GM12892 (cell line): ENCODE measurements around the gene TJP1.

Source experiments
- POLR2A ChIP-seq: IDR thresholded peaks from 2 replicates; pipeline ENCODE4 v1.6.1; 2011; ENCODE audit warnings: low read depth, low read length, control low read depth
- POLR2AphosphoS5 ChIP-seq: IDR thresholded peaks from 2 replicates; pipeline ENCODE4 v1.6.1; 2011; ENCODE audit warnings: low read depth, low read length, control low read depth
- TAF1 ChIP-seq: IDR thresholded peaks from 2 replicates; pipeline ENCODE4 v1.6.1; 2011; ENCODE audit warnings: low read depth, mild to moderate bottlenecking, control low read depth, low read length, borderline replicate concordance

- no peak for TF ChIP-seq POLR2A
- TF ChIP-seq POLR2AphosphoS5: no peak
- TF ChIP-seq TAF1: no peak
Measured at GRCh38 chr15:29871401-29871800, 49.1 kb upstream of the TJP1 start.
